ENCODE data around the gene PRKAG2.

- no peak for TF ChIP-seq POLR2A (IDR thresholded peaks at IDR 0.05; ENCODE audit: low read length)
- TF ChIP-seq GATA1 (IDR thresholded peaks at IDR 0.05; ENCODE audit: low read depth, low read length) = no peak
Measured at GRCh38 chr7:151652111-151652510, 224.8 kb downstream of the PRKAG2 start.
